ENCODE data around the gene PDIK1L. TPM values are rescaled to one million over a fixed set of nuclear protein-coding genes. Genes with fewer than 3 reads are reported as not detected.

Gene PDIK1L
- total RNA-seq, 4 donors from 2014 or later = 3.2 to 7.6 (median 4.6) TPM

DNA sequence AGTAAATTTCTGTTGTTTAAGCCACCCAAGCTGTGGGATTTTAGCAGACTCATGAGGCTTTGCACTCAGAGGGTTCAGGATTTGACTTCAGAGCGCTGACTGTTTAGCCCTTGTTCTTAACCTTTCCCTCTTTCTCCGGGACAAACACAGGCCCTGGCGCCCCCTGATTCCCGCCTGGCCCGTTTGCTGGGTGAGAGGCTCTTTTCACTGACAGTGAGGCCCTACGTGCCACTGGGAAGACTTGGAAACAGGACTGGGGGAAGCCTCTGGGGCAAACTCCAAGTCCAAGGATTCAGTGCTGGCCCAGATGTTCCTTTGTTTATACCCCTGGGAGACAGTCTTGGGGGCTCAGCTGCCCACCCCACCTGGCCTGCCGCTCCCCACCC, 32.5 kb upstream of the PDIK1L start:
- ATAC-seq (ENCODE audit: low FRiP score) = no peak
- DNase-seq (ENCODE audit: low spot score) = no peak
- TF ChIP-seq CTCF (IDR thresholded peaks at IDR 0.05) = no peak

- TF ChIP-seq CTCF (IDR thresholded peaks at IDR 0.05) = no peak
- DNase-seq (ENCODE audit: low spot score) (no peak), ATAC-seq (ENCODE audit: low FRiP score) (no peak)
Measured at GRCh38 chr1:26079960-26080814, 31.4 kb upstream of the PDIK1L start.

GRCh38 chr1:26081267-26082019, 30.2 kb upstream of the PDIK1L start:
- ATAC-seq (ENCODE audit: low FRiP score) = no peak
- DNase-seq (ENCODE audit: low spot score) = no peak
- TF ChIP-seq CTCF (IDR thresholded peaks at IDR 0.05) = no peak

GRCh38 chr1:26082020-26082350, 29.6 kb upstream of the PDIK1L start:
- ATAC-seq (ENCODE audit: low FRiP score) (no peak), DNase-seq (ENCODE audit: low spot score) (no peak)
- no peak for TF ChIP-seq CTCF (IDR thresholded peaks at IDR 0.05)

DNA sequence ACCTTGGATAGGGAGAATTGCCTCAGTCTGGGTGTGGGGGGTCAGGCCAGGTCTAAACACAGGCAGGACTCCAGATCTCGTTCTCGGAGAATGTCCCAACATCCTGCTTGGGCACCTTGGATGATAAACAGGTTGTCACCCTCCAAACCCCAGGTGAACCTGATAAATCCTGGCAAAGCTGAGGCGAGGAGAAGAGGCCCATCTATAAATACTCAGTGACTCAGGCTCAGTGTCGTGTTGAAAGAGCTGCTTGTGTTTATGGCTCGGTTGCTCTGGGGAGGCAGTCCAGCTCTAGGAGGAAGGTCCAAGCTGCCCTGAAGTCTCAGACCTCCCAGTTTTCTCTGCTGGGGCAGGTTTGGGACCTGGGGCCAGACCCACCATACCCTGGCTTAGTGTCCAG, 28.4 kb upstream of the PDIK1L start:
- DNase-seq (ENCODE audit: low spot score) = no peak
- peak; percentile 55 for ATAC-seq (ENCODE audit: low FRiP score)
- no peak for TF ChIP-seq CTCF (IDR thresholded peaks at IDR 0.05)

- DNase-seq (ENCODE audit: low spot score) (no peak), ATAC-seq (ENCODE audit: low FRiP score) (peak; percentile 59)
- no peak for TF ChIP-seq CTCF (IDR thresholded peaks at IDR 0.05)
Measured at GRCh38 chr1:26084091-26084561, 27.5 kb upstream of the PDIK1L start.
